HG03575 (cell line): Measurements from ENCODE around the gene AMY2A.
"Not testable (repeated sequence)": the region's sequence is repeated elsewhere in the genome, so short reads cannot be mapped to it uniquely, and the experiment has no call there.

ENCODE experiments used
- ATAC-seq: cut with Tn5 transposase; IDR thresholded peaks from one replicate; pipeline ENCODE4 v1.9.1; 2021; ENCODE audit not compliant: unreplicated experiment, insufficient number of reproducible peaks, low FRiP score; ENCODE audit errors: extremely low read depth

The AMY2A gene

DNA sequence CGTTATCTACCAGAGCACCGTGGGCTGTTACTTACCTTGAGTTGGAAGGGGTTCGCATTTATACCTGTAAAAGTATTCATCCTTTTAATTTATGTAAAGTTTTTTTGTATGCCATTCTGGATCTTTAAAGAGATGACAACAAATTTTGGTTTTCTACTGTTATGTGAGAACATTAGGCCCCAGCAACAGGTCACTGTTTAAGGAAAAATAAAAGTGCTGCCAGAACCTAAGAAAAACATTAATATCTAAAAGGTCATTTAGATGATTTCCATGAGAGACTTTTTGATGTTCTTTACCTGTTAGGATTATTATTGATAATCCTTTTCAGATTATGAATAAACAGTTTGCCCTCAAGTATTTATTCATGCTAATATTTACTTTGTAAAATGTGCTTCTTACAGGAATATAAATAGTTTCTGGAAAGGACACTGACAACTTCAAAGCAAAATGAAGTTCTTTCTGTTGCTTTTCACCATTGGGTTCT lies at the start of gene AMY2A:
AMY2A (plus strand) TSS at position 434 of the 484 bp plus-strand sequence; CDS start at position 448, 14 bp downstream.
- ATAC-seq: not testable (repeated sequence)

DNA sequence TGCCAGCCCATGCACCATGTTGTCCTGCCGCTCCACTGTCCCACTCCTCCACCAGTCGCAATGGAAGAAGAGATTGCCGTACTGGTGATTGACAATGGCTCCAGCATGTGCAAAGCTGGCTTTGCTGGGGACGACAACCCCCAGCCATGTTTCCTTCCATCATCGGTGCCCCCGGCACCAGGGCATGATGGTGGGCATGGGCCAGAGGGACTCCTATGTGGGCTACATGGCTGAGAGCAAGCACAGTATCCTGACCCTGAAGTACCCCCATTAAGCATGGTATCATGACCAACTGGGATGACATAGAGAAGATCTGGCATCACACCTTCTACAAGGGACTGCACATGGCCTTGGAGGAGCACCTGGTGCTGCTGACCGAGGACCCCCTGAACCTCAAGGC lies 47.7 kb upstream of the AMY2A start:
- ATAC-seq: no peak

DNA sequence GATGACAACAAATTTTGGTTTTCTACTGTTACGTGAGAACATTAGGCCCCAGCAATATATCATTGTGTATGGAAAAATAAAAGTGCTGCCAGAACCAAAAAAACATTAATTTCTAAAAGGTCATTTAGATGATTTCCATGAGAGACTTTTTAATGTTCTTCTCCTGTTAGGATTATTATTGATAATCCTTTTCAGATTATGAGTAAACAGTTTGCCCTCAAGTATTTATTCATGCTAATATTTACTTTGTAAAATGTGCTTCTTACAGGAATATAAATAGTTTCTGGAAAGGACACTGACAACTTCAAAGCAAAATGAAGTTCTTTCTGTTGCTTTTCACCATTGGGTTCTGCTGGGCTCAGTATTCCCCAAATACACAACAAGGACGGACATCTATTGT lies 45.9 kb upstream of the AMY2A start, which contains the start of gene AMY2B:
AMY2B (plus strand) TSS at position 301 of the 400 bp plus-strand sequence; CDS start at position 315, 14 bp downstream.
- ATAC-seq: not testable (repeated sequence)

- no peak for ATAC-seq
Observed at GRCh38 chr1:103576065-103576464, 41.2 kb upstream of the AMY2A start.

DNA sequence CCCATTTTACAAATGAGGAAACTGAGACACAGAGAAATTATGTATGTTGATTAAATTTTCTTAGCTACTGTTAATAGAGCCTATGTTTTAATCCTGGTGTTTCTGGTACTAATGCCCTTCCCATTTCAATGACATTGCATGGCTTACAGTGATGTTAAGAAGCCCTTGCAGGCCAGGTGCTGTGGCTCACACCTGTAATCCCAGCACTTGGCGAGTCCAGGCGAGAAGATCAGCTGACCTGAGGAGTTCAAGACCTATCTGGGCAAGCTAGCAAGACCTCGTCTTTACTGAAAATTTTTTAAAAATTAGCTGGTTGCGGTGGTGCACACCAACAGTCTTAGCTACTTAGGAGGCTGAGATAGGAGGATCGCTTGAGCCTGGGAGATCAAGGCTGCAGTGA lies 40.4 kb upstream of the AMY2A start:
- ATAC-seq: not testable (repeated sequence)

GRCh38 chr1:103582464-103582863 lies 34.8 kb upstream of the AMY2A start:
- no peak for ATAC-seq

- ATAC-seq: no peak
Observed at GRCh38 chr1:103583887-103584286, 33.3 kb upstream of the AMY2A start.

- ATAC-seq: no peak
Observed at GRCh38 chr1:103584537-103584936, 32.7 kb upstream of the AMY2A start.

DNA sequence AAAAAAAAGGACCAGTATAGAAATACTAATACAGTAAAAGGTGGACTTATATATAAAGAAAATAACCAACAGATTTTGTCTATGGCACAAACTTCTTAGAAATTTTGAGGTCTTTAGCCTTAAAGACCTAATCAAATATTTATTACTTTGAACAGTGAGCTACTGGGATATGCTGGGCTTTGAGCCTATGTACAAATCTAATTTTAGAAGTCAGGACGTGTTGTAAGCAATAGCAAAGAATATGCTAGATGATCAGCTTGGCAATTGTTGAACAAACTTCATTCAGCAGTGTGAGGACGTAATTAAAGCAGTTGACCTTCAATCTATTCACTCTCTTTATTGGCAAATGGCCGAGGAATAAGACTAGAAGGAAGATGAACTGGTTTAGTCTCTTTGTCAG lies 14.5 kb upstream of the AMY2A start:
- ATAC-seq: not testable (repeated sequence)

DNA sequence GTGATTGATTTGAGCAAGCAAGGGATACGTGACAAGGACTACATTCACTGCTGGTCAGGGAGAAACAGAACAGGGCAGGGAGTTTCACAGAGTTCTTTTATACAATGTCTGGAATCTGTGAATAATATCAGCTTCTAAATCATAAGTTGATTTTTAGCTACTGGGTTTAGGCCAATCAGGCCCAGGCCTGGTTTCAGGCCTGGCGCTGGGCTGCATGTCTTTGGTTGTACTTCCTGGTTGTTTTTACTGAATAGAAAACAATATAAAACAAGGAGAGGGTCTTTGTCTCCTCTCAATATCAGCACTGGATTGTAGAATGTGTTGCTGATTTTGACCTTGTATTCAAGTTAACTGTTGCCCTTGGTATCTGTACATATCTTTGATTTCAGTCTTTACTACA lies 865 bp upstream of the AMY2A start:
- ATAC-seq: no peak

- ATAC-seq: not testable (repeated sequence)
Observed at GRCh38 chr1:103627436-103627835, 10.2 kb downstream of the AMY2A start.

GRCh38 chr1:103641194-103641593 lies 24.0 kb downstream of the AMY2A start:
- not testable (repeated sequence) for ATAC-seq

DNA sequence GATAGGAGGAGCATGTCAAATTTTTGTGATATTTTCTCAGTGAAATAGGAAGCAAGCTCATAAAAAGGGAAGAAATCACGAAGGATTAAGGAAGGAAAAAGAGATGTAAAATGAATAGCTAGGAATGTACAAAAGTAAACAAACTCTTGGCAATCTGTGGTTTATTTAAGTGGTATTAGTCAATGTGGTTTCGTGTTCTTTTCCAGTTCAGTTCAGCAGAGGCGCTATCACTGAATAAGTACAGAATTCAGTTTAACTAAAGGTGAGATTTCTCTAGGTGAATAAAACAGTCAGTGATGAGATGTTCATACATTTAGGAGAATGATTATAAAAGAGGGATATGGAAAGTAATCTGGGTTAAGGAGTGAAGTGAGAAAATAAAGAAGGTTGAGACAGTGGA lies 26.7 kb downstream of the AMY2A start:
- not testable (repeated sequence) for ATAC-seq

DNA sequence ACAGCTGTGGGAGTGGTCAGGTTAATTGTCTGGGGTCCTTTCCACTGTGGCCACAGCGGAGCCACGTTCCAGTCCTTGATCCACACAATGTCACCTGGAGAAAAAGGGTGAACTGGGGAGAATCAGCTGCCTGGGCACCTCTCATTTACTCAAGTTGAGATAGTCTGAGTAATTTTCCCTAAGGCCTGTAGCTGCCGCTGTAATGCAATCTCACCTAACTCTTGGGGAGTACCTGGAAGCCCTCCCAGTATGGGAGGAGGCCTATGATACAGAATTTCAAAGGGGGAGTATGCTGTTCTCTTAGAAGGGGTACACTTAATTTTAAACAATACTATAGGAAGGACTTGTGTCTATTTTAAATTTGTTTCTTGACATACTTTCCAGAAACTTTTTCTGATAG lies 33.1 kb downstream of the AMY2A start:
- not testable (repeated sequence) for ATAC-seq

GRCh38 chr1:103650889-103651288 lies 33.7 kb downstream of the AMY2A start:
- ATAC-seq: not testable (repeated sequence)

GRCh38 chr1:103654133-103654532 lies 36.9 kb downstream of the AMY2A start:
- not testable (repeated sequence) for ATAC-seq

- not testable (repeated sequence) for ATAC-seq
Observed at GRCh38 chr1:103655460-103655859, 38.2 kb downstream of the AMY2A start, which contains the start of gene AMY1A. AMY1A (plus strand) TSS chr1:103655760; CDS start chr1:103656331, 571 bp downstream.
